Skin of body (tissue), 2 donors: ENCODE measurements around the gene BPNT1. TPM values are rescaled to one million over a fixed set of nuclear protein-coding genes. Genes with fewer than 3 reads are reported as not detected.
"Not testable (repeated sequence)": the region's sequence is repeated elsewhere in the genome, so short reads cannot be mapped to it uniquely, and the experiment has no call there.

Experiments used
- DNase-seq: peaks from one replicate; lab custom pipeline; 2025; lab: John Stamatoyannopoulos, UW
- total RNA-seq: library from RNA; depleted of rRNA; stranded (reverse); fragments of >200 nt; gene quantifications from one replicate; pipeline ENCODE4 v1.2.3, GENCODE V29; 2014

Gene BPNT1, protein sequence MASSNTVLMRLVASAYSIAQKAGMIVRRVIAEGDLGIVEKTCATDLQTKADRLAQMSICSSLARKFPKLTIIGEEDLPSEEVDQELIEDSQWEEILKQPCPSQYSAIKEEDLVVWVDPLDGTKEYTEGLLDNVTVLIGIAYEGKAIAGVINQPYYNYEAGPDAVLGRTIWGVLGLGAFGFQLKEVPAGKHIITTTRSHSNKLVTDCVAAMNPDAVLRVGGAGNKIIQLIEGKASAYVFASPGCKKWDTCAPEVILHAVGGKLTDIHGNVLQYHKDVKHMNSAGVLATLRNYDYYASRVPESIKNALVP
- 11.3 TPM for total RNA-seq

DNA sequence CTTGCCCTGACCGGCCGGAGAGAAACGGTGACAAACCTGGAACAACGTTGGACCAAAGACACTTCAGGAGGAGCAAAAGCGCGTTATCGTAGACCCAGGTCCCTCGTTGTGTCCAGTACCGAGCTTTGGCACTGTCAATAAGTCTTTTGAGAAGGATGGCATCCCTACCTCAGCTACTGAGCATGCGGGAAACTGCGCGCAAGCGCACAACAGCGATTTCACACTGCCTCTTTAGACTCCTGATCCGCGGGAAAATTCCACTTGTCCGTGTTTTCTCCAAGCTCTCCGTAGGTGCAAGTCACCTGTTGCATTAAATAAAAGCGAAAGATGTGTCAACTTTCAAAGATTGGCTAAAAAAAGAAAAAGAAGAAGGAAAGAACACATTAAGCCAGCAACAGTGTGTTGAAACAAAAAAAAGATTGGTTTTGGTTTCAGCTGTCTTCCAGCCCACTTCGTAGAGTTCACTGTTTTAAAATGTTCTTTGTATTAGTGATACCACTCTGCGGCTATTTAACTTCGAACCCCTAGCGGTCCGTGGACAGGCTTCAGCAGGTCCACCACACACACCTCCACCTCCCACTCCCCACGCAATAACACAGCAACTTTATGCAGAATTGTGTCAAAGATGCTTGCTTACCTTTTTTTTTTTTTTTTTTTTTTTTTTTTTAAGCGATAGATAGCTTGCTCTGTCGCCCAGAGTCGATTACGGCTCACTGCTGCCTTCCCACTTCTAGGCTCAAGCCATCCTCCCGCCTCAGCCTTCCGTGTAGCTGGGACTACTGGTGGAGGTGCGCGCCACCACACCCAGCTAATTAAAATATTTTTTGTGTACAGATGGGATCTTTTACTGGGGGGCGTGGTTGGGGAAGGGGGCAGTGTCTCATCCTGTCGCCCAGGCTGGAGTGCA, at the start of gene BPNT1:
BPNT1 (minus strand) TSS at position 139 of the 907 bp plus-strand sequence. CDS start 9,942 bp downstream, outside the sequence.
- DNase-seq: peak; percentile 95

DNA sequence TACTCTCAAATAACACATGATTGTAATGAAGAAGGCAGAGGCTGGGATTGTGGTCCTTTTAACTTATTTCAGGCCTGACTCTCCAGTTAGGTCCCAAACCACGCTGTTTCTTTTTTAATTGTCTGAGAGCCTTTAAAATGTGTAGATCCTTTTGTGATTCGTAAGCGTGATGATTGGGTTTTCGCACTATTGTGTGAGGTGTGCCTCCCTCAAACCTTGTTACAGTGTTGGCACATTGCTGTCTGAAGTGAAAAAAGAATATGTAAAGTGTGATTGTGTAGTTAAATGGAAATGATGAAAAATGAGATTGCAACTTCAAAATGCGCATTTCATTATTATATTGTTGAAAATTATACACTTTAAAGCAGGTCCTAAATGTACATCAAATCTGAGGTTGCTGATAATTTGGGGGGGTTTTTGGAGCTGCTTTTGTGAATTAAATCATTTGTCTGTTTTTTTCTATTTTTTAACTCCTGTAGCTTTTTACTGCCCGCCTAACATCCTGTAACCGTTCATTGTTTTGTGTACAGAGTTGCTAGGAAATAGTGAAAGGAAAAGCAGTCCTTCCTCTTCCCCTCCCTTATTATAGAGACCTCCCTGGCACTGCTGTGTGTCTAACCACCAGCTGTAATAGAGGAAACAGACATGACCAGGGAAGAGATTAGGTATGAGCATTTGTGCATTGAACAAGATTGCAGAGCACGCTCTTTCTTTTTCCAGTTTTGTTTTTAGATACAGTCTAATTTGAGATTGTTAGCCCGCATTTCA, 47.6 kb upstream of the BPNT1 start:
- peak; percentile 30 for DNase-seq

DNA sequence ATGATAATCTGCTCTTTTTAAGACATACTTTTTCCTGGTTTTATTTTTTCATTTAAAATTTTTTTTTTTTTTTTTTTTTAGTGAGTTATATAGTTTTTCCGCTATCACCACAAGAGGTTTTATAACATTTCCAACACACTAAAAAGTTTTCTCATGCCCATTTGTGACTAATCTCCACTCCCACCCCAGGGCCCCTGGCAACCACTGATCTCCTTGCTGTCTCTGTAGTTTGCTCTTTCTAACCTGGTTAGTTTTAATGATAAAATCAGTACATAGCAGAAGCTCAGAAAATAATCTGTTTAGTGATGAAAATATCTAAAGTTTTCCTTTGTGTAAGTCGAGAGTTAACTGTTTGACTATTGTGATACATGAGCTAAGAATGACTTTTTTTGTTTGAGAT, 46.2 kb upstream of the BPNT1 start:
- DNase-seq: no peak

DNA sequence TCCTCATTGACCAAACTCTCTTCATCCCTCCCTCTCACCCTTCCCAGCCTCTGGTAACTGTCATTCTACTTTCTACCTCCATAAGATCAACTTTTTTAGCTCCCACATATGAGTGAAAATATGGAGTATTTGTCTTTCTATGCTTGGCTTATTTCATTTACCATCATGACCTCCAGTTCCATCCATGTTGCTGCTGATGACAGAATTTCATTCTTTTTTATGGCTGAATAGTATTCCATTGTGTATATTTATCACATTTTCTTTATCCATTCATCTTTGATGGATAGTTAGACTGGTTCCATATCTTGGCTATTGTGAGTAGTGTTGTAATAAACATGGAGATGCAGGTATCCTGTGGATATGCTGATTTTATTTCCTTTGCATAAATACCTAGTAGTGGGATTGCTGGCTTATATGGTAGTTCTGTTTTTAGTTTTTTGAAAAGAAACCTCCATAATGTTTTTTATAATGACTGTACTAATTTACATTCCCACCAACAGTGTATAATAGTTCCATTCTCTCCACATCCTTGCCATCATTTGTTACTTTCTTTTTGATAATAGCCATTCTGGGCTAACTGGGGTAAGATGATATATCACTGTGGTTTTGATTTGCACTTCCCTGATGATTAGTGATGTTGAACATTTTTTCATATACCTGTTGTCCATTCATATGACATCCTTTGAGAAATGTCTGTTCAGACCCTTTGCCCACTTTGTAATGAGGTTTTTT, 40.1 kb upstream of the BPNT1 start:
- no peak for DNase-seq

DNA sequence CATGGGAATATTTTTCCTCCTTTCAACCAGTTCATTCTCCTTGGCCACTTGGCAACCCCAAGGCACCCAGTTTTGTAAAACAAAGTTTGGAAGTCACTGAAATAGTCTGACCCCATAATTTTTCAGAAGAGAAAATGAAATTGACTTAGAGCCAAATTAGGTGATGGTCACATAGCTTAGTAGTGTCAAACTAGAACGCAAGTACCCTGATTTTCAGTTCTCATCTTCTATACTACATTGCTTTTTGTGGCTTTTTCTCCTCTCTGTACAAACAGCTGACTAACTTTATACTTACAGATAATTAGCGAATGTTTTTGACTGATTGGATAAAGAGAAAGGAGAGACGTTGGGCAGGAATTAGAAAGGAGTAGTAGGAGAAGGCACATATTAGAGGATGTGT, 37.5 kb upstream of the BPNT1 start:
- no peak for DNase-seq

DNA sequence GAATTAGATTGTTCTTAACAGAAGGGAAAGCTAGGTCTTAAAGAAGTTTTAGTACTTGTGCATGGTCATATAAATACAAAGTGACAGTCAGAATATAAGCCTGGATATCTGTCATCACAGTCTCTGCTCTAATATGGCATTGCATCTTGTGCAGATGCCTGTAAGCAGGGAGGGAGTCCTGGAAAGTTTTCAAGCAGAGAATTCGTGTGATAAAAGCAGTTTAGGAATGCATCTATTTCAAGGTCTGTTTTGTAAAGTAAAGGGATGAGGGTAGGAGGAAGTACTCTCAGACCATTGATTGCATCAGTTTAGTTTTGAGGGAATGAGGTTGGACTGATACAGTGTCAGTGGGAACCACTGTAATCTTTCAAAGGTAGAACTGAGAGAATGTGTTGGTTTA, 35.0 kb upstream of the BPNT1 start:
- DNase-seq: no peak

DNA sequence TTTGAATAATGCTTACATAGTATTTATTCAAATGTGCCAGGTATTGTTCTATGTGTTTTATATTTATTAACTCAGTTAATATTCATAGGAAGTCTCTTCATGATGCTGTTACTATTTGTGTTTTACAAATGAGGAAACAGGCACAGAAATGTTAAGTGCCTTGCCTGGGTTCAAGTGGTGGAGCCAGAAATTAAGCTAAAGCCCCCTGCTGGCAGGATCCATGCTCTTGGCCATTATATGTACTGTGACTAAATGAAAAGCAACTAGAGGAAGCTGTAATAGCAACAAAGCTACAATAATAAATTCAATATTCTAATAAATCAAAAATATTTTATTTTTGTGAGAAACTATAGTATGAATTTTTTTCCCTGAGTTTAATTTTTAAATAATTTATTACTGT, 34.3 kb upstream of the BPNT1 start:
- DNase-seq: no peak

DNA sequence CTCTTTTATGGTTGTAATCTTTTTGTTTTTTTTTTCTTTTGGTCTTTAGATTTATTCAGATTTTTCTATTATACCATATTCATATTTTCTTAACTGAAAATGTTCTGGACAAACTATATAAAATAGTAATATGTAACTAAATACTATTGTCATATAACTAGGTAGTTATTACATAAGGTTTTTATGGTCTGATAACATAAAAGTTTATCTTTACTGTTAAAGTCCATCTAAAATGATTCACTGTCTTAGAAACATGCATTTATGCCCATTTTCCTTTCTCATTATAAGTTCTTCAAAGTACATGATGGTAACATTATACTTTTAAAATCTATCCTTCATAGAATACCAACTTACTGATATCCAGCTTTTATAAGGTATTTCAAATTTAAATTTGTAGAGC, 33.5 kb upstream of the BPNT1 start:
- no peak for DNase-seq

DNA sequence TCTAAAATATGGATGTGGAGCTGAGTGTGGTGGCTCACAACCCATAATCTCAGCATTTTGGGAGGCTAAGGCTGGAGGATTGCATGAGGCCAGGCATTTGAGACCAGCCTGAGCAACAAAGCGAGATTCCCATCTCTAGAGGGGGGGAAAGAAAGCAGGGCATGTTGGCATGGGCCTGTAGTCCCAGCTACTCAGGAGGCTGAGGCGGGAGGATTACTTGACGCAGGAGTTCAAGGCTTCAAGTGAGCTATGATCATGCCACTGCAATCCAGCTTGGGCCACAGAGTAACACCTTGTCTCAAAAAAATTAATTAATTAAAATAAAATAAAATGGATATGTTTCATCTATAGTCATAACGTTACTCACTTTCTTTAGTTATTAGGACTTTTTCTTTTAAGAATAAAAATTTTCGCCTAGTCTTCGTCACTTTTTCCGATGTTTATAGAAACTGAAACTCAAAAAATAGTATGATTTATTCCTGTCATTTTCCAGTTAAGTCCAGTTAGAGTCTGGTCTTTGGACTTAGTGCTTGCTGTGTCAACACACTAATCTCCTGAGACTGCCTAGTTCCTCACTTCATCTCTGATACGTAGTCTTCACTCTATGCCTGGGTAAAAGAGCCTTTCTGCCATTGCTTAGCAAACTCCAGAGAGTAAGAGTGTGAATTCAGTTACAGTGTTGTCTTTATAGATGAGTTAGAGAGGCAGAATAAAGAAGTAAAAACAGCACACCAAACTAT, 32.4 kb upstream of the BPNT1 start:
- DNase-seq: no peak

DNA sequence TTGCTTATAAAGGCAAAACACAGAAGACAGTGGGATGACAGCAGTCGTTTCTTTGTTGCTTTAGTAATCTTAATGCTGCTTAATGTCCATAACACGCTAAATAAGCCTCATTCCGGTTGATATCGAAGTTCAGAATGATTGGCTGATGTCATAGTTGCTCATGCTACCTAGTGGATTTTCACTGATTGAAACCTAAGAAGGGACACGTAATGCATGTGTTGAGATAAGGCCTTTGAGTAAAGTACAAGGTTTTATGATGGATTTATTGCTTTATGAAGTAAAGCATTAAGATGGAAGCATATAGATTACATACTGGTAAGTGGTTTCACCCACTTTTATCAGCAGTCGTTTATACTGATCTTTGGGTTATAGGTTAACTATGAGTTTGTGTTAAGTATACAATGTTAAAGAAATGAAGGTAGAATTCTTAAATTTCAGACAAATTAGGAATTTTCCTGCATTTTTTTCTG, 29.5 kb upstream of the BPNT1 start:
- DNase-seq: no peak

DNA sequence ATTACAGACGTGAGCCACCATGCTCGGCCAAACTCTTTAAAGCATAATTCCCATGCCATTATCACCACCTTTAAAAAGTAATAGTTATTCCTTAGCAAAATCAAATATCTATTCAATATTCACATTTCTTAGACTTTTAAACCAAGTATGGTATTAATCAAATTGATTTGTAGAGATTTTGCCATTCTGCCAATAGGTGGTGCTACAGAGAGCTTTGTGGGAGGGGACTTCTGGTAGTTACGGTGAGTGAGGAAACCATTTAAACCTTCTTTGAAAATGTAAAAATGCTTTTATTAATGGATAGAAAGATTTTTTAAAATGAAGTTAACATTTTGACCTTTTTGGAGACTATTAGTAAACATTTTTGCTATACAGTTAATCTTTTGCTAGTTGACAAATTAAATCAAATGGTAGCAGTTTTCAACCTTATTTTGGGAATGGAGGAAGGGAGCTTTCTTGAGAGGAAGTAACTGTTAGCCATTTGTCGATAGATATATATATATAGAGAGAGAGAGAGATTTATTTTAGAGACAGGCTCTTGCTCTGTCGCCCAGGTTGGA, 23.6 kb upstream of the BPNT1 start:
- DNase-seq: no peak

DNA sequence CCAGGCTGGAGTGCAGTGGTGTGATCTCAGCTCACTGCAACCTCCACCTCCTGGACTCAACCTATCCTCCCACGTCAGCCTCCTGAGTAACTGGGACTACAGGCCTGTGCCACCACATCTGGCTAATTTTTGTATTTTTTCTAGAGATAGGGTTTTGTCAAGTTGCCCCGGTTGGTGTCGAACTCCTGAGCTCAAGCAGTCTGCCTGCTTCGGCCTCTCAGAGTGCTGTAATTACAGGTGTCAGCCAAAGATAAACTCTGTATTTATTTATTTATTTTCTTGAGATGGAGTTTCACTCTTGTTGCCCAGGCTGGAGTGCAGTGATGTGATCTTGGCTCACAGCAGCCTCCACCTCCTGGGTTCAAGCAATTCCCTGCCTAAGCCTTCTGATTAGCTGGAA, 23.0 kb upstream of the BPNT1 start:
- not testable (repeated sequence) for DNase-seq

DNA sequence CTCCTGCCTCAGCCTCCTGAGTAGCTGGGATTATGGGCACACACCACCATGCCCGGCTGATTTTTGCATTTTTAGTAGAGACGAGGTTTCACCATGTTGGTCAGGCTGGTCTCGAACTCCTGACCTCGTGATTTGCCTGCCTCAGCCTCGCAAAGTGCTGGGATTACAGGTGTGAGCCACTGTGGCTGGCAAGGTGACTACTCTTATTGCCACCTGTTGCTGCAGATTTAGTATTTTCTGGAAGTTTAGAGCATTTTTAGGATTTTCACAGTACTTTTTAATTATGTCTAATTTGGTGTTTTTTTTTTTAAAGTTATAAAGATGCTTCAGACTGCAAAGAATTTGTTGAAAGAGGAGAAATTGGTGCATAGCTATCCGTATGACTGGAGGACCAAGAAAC, 20.9 kb upstream of the BPNT1 start:
- DNase-seq: not testable (repeated sequence)

DNA sequence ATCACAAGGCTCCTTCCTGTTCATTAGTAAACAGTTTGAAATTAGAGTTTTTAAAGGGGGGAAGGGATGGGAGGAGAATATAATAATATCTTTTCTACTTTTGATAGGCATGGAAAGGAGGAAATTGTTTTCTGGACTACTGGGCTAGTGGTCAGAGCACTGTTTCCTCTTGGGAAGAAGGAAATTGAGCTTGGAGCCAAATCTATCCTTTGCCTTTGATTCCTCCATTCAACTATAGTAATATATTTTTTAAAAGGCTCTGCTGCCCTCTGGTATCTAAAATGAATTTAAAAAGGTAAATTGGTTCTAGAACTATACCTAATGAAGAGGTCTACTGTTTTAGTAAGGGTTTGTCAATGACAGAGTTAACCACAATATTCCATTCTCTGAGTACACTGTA, 10.2 kb upstream of the BPNT1 start:
- DNase-seq: no peak

DNA sequence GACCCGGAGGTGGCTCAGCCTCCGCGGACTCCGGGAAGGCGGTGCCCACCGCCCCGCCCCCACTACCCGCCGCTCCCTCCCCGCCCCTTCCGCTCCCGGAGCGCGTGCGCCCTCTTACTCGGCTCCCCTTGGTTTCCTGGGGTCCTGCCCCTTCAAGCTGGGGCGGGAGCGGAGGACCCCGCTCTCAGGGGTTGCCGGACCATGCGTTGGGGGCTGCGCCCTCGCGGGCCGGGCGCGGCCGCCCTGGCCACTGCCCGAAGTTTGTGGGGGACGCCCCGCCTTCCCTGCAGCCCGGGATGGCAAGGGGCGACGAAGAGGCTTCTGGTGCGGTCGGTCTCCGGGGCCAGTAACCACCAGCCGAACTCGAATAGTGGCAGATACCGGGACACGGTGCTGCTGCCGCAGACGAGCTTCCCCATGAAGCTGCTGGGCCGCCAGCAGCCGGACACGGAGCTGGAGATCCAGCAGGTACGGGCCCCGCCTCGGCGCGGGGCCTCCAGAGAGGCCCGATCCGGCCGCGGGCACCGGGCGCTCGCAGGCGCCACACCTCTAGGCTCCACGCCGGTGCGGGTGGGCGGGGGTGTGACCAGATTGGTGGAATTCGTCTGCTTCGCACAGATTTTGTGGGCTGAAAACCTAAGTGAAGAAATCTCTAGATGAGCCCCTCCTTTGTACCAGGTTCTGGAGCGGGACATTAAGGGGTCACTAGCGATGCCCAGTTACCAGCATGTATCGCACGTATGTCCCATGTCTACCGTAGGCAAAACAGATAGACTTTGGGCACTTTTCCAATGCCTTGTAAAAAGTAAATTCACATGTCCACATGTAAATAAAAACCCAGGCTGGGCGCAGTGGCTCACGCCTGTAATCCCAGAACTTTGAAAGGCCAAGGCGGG, 4.7 kb upstream of the BPNT1 start, which contains the start of gene IARS2:
IARS2 (plus strand) TSS at position 117 of the 896 bp plus-strand sequence; CDS start at position 202, 85 bp downstream.
- peak; percentile 76 for DNase-seq

DNA sequence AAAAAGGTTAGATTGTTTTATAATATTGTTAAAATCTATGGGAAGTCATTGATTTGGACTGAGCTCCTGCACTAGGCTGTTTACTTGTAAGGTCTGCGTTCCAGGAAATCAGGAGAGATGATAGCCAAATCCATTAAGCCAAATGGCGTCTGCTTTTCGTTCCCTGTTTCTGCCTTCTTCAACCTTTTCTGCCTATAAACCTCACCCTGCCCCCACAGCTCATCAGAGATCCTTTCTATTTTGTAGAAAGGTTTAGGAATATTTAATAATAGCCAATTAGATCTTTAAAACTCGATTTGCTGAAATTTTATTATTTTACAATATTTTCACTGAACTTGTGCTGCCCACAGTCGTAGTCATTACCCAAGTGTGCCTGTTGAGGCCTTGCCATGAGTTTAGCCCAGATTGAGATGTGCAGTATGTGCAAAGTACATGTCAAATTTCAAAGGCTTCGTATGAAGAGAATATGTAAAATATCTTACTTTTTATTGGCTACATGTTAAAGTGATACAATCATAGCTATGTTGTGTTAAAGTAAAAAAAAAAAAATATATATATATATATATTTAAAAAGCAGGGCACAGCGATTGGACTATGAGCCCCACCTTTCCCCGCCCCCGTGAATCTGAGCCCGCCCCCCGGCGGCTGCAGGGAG, 3.9 kb upstream of the BPNT1 start:
- DNase-seq: no peak

DNA sequence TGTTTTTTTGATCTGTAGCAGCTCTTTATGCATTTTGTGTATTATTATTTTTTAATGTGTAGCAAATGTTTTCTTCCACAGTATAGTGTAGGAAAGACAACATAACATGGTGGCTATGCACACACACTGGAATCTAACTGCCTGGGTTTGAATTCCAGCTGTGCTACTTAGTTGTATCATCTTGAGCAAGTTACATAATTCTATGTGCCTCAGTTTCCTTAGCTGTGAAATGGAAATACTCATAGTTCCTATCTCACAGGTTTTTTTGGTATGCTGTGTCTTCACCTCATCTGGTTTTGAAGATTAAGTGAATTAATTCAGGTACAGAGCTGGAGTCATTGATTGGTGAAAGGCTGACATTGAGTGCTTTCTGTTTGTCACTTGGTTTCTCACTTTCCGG, 3.1 kb upstream of the BPNT1 start:
- no peak for DNase-seq

DNA sequence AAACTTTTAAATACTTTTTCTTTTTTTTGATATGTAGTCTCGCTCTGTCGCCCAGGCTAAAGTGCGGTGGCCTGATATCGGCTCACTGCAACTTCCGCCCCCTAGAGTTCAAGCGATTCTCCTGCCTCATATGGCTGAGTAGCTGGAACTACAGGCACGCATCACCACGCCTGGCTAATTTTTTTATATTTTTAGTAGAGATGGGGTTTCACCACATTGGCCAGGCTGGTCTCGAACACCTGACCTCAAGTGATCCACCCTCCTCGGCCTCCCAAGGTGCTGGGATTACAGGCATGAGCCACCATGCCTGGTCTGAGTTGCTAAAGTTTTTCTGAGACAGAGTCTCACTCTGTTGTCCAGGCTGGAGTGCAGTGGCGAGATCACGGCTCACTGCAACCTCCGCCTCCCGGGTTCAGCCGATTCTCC, 3.3 kb downstream of the BPNT1 start:
- not testable (repeated sequence) for DNase-seq
